ENCODE measurements around the gene LTBP4.

GRCh38 chr19:40590464-40591265 lies 10.5 kb upstream of the LTBP4 start:
- TF ChIP-seq CTCF (IDR thresholded peaks at IDR 0.05) (no peak), POLR2A (IDR thresholded peaks at IDR 0.05) (no peak)
